DMS 273 treated with DMSO at 0.1 percent for 48 hours (cell line): ENCODE results near the gene C2CD4B.

Experiments
- DNase-seq: peaks from one replicate; lab custom pipeline; 2025; lab: John Stamatoyannopoulos, UW

The C2CD4B gene

DNA sequence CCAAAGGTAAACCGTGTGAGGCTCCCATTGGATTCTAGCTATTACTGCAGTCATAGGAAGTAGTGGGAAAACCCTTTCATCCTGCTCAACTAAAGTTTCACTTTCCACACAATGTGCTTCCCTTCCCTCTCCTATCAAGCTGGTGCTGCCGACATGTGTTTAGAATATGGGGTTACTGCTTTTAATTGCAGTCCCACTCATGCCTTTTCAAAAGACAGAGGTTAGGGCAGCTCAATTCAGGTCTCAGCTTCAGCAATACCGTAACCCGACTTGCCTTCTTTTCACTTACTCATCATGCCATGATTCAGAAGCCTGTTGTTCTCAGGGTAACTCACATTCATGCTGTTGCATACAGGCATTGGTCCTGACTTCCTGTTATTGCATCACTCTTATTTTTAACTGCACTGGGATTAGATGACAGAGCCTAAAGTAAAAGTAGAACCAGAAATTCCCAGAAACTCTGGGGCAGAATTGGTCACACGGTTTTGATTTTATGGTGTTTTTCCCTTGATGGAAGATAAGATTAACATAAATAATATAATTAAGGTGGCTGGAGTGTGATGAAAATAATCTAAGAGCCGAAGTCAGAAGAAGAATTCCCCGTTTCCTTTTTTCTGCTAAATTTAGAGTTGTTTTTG, 45.7 kb downstream of the C2CD4B start:
- peak; percentile 44 for DNase-seq

DNA sequence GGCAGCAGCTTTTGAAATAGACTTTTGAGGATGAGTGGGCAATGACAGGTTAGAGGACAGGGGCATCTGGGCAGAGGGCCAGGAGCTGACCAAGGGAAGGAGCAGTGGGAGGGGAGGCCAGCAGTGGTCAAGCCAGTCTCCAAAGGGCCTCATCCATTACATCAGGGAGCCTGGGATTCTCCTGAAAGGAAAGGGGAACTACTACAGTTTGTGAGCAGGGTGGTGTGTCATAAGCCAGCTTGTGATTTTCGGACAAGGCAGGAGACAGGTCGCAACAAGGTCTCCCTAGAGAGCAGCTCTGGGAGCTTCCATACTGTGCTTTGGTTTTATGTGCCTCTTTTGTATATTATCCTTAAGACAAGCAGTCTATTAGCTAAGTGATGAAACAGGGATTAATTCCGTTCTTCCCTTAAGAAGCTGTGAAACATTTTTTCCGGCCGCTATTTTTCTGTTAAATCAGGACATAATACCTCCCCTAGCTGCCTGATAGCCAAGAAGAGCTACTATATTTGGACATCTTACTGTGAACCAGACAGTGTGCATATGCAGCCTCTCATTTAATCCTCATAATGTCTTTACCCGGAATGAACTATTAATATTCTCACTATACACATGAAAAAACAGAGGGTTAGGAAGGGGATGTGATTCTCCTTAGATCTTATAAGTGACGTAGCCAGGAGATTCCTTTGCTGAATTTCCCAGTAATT, 46.4 kb downstream of the C2CD4B start:
- no peak for DNase-seq

DNA sequence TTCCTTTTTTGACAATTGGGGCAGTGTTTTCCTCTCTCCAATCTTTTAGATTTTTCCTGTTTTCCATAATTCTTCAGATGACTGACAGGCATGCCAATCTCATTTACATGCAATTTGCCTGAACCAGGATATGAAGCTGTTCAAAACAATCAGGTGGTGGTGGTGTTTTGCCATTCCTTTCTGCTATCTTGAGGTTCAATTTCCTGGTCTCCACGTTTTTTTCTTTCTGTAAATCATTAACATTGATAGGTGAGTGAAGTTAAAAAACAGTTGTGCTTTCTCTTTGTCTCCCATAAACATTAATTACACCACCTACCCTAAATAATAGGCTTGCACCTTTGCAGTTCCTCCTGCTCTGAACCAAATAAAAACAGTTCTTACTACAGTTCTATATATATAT, 49.2 kb downstream of the C2CD4B start:
- no peak for DNase-seq
